Measurements from ENCODE around the gene ZNF319. TPM values are rescaled to one million over a fixed set of nuclear protein-coding genes. Genes with fewer than 3 reads are reported as not detected.

Gene ZNF319
- total and polyA plus RNA-seq, 2 experiments from 2014 or later: 1.7 to 10.0 TPM

- H3K36me3 ChIP-seq (ENCODE audit: insufficient read depth): no peaks in the 10 kb centered on the region
- Mint-ChIP-seq H3K4me3 (no peak overlapping the region), H3K4me1 (peaks cover 26% of the 10 kb centered on the region), H3K9me3 (no peaks in the 10 kb centered on the region), H3K36me3 (ENCODE audit: low read depth) (peaks cover 6% of the 10 kb centered on the region; the same call in 2 of the 3 replicates), H3K27ac (no peak overlapping the region), H3K27me3 (ENCODE audit: insufficient read depth, low read depth, poor library complexity) (peaks cover 23% of the 10 kb centered on the region)
- no peak for ATAC-seq
- no peak overlapping the region for H3K27ac ChIP-seq (ENCODE audit: low read depth)
- H4K20me1 ChIP-seq (replicated peaks; ENCODE audit: insufficient read depth): no peaks in the 10 kb centered on the region
- no peaks in the 10 kb centered on the region for H3K27me3 ChIP-seq (ENCODE audit: insufficient read depth)
- H3K4me1 ChIP-seq (ENCODE audit: insufficient read depth): peaks cover 3% of the 10 kb centered on the region
- no peak overlapping the region for H2AFZ ChIP-seq
- no peaks in the 10 kb centered on the region for H3K9me2 ChIP-seq (ENCODE audit: insufficient read depth)
- H3K79me2 ChIP-seq (replicated peaks; ENCODE audit: insufficient read depth): no peaks in the 10 kb centered on the region
- H3K4me3 ChIP-seq: no peak overlapping the region
- DNase-seq (ENCODE audit: low spot score): no peak
- no peak for TF ChIP-seq NANOG (IDR thresholded peaks at IDR 0.05; ENCODE audit: borderline replicate concordance)
- TF ChIP-seq POLR2AphosphoS5 (IDR thresholded peaks at IDR 0.05; ENCODE audit: low read depth): no peak
- no peak for TF ChIP-seq STAT1 (IDR thresholded peaks at IDR 0.05; ENCODE audit: unreplicated experiment)
- TF ChIP-seq EZH2phosphoT487 (IDR thresholded peaks at IDR 0.05; ENCODE audit: unreplicated experiment): no peak
- TF ChIP-seq ETS1 (IDR thresholded peaks at IDR 0.05): no peak
- TF ChIP-seq JUNB (IDR thresholded peaks at IDR 0.05; ENCODE audit: unreplicated experiment): no peak
- no peak for TF ChIP-seq CTCF (conservative IDR thresholded peaks at IDR 0.05; ENCODE audit: low read depth in 2 of 2)
- TF ChIP-seq REST (IDR thresholded peaks at IDR 0.05; ENCODE audit: unreplicated experiment): no peak
- no peak for TF ChIP-seq CREB1 (CRISPR knock-in tag; IDR thresholded peaks at IDR 0.05; ENCODE audit: low read depth)
- no peak for TF ChIP-seq ZNF462 (CRISPR knock-in tag; IDR thresholded peaks at IDR 0.05)
- H3K4me2 ChIP-seq: no peak overlapping the region
- peaks cover under 1% of the 10 kb centered on the region for H3F3A ChIP-seq (replicated peaks; ENCODE audit: low read depth)
Observed at GRCh38 chr16:57994361-57994760, 6.1 kb downstream of the ZNF319 start.
